Pancreas (tissue), 10 donors: Measurements from ENCODE around the gene AP4B1. TPM values are rescaled to one million over a fixed set of nuclear protein-coding genes. Genes with fewer than 3 reads are reported as not detected.

Source experiments
- ATAC-seq, 4 donors: fragments of 200-7000 bp; cut with Tn5 transposase; one replicate each; pipeline versions ENCODE4 v1.8.0 to v1.9.1; 2020; ENCODE audit warnings: mild to moderate bottlenecking in 4 of 4, moderate library complexity in 4 of 4
- DNase-seq, 6 donors: peaks; one replicate each; pipeline ENCODE4 v3.0.0-alpha.2; 2020
- FAIRE-seq: peaks from 2 replicates; lab custom pipeline; 2012; peaks lifted over from hg19 to GRCh38; lab: Jason Lieb, UNC
- H3K27ac ChIP-seq, 4 donors: fragments of 200-600 bp; sonication (generic); 1 replicate in 3 of 4; 2 replicates in 1 of 4; pipeline versions ENCODE4 v1.5.0 to v1.8.0; 2020
- H3K27me3 ChIP-seq, 4 donors: fragments of 200-600 bp; one replicate each; pipeline ENCODE4 v1.8.0; 2021
- H3K36me3 ChIP-seq, 3 donors: fragments of 200-600 bp; sonication (generic) in 1 of 3; one replicate each; pipeline versions ENCODE4 v1.5.0 to v1.8.0; 2020 to 2021
- H3K4me1 ChIP-seq, 3 donors: fragments of 200-600 bp; one replicate each; pipeline ENCODE4 v1.8.0; 2021
- H3K4me3 ChIP-seq, 4 donors: fragments of 200-600 bp; sonication (generic) in 2 of 4; one replicate each; pipeline versions ENCODE4 v1.5.0 to v1.8.0; 2020 to 2021
- H3K9me3 ChIP-seq, 4 donors: fragments of 200-600 bp; one replicate each; pipeline ENCODE4 v1.8.0; 2021
- WGBS, 2 donors: extraction: QIAGEN DNeasy Blood & Tissue Kit; methylation state at CpG; one replicate each; pipeline ENCODE4 v1.1.7; 2013; 5-methylcytosine and 5-hydroxymethylcytosine counted together
- intact Hi-C, 3 donors: fragments of 100-400 bp; cut with DNase I; formaldehyde crosslinking; loops; one replicate each; pipeline versions ENCODE4 v1.11.1 to v1.14.2; 2022
- polyA plus RNA-seq, 2 donors: library from polyadenylated mRNA; stranded (reverse); fragments of 200-250 nt; gene quantifications; one replicate each; pipeline ENCODE4 v1.2.3, GENCODE V29; 2013
- total RNA-seq, 6 donors: library from RNA; stranded (reverse); fragmentation: NEBNext Ultra II Directional in 4 of 6; extraction: Animal tissue kit (Norgen Biotek cat#: 25700) in 4 of 6; gene quantifications; one replicate each; pipeline versions ENCODE4 v1.2.1 to v1.2.4, GENCODE V29; 2021 to 2023
- TF ChIP-seq, protein P1 (sequence below), 4 donors: fragments of 200-600 bp; sonication (generic) in 3 of 4; IDR thresholded peaks; one replicate each; pipeline versions ENCODE4 v1.5.0 to v1.8.0; 2021; ENCODE audit warnings: antibody characterized with exemption in 4 of 4
- donor health status: healthy with polysubstance abuse.
- donor health status: DM: no; HTN: no; CAD: no; lungs with moderate emphysema.
- donor health status: DM: no; HTN: no; CAD: no.
- donor health status: control.
- donor health status: control.
- donor health status: Bipolar disorder and iron deficiency.
- donor health status: DM: yes; HTN: yes; CAD: no.
- donor health status: DM: no; HTN: no; CAD: no.
- donor health status: DM: no; HTN: no; CAD: no.
- donor health status: DM: yes; HTN: yes; CAD: no.

The AP4B1 gene
- total and polyA plus RNA-seq, 8 donors = 8.2 to 37.5 (median 12.7) TPM

DNA sequence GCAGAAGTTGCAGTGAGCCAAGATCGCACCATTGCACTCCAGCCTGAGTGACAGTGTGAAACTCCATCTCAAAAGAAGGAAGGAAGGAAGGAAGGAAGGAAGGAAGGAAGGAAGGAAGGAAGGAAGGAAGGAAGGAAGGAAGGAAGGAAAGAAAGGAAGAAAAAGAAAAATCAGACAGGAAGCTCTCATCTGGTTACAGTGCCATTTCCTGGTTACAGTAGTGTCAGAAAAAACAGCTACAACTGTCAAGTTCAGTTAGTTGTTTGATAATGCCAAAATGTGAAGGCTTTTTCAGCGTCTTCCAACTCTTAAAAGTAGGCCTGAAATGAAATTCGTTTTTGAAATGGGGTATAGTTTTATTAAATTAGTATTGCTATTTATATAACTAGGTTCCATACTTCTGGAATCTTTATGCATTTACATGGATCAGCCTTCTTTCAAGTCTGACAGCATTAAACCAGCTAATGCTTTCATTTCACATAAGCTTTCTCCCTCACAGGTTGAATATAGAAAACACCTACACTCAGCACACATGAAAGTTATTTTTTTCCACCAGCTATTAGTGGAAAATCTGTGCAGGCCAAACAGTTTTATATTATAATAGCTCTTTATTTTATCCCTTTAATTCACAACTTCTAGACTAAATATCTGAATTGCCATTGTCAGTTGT is 54.3 kb downstream of the AP4B1 start:
- intact Hi-C loops = no loop called here
- ATAC-seq (no peak), FAIRE-seq (no peak), DNase-seq (no peak)
- Histone ChIP-seq H3K36me3 (no peaks in the 10 kb centered on the region), H3K27ac (no peak overlapping the region), H3K4me1 (no peaks in the 10 kb centered on the region), H3K9me3 (no peaks in the 10 kb centered on the region), H3K27me3 (no peaks in the 10 kb centered on the region), H3K4me3 (no peak overlapping the region)
- WGBS, 2 donors = 66% methylated on average over 3 of the region's 3 CpGs
- TF ChIP-seq, protein P1, sequence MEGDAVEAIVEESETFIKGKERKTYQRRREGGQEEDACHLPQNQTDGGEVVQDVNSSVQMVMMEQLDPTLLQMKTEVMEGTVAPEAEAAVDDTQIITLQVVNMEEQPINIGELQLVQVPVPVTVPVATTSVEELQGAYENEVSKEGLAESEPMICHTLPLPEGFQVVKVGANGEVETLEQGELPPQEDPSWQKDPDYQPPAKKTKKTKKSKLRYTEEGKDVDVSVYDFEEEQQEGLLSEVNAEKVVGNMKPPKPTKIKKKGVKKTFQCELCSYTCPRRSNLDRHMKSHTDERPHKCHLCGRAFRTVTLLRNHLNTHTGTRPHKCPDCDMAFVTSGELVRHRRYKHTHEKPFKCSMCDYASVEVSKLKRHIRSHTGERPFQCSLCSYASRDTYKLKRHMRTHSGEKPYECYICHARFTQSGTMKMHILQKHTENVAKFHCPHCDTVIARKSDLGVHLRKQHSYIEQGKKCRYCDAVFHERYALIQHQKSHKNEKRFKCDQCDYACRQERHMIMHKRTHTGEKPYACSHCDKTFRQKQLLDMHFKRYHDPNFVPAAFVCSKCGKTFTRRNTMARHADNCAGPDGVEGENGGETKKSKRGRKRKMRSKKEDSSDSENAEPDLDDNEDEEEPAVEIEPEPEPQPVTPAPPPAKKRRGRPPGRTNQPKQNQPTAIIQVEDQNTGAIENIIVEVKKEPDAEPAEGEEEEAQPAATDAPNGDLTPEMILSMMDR (IDR thresholded peaks at IDR 0.05) = no peak

DNA sequence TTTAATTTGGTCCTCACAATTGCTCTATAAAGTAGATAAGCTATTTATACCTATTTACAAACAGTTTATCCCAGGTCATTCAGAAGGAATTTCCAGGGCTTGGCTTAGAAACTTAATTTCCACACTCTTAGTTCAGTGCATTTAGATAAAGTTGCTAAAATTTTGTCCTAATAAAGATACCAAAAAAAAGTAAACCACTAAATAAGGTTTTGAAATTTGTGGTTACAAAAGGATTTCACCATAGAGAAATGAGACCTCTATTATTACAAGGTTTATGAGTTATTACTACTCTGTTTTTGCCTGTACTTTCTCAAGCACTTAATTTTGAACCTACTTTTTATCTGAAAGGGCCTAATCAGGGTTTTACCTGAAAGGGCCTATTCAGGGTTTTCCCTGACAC is 55.5 kb downstream of the AP4B1 start:
- H3K27me3 ChIP-seq = no peaks in the 10 kb centered on the region
- DNase-seq (no peak), ATAC-seq (no peak), FAIRE-seq (no peak)
- no peak overlapping the region for H3K4me3 ChIP-seq
- no peaks in the 10 kb centered on the region for H3K9me3 ChIP-seq
- no peaks in the 10 kb centered on the region for H3K4me1 ChIP-seq
- H3K27ac ChIP-seq = no peak overlapping the region
- intact Hi-C loops = no loop called here
- TF ChIP-seq, protein P1 (IDR thresholded peaks at IDR 0.05) = no peak
- H3K36me3 ChIP-seq = no peaks in the 10 kb centered on the region

DNA sequence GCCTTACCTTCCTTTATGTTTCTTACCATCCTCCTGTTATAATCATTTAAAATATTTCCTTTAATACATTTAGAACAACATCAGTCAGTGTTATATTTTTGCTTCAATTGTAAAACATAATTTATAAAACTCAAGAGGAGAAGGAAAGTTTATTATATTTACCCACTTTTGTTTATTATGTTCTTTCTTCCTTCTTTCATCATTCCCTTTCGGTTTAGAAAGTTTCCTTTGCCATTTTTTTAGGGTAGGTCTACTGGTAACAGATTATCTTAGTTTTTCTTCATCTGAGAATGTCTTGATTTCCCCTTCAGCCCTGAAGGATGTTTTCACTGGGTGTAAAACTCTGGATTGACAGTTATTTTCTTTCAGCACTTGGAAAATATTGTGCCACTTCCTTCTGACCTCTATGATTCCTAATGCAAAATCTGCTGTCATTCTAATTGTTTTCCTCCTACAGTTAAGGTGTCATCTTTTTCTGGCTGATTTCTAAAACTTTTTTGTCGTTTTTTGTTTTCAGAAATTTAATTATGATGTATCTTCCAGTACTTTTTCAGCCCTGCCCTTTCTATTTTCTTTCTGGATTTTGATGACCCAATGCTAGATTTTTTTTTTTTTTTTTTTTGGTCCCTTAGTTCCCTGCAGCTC is 58.1 kb downstream of the AP4B1 start:
- H3K9me3 ChIP-seq = no peaks in the 10 kb centered on the region
- no peak overlapping the region for H3K27ac ChIP-seq
- DNase-seq (no peak), ATAC-seq (no peak), FAIRE-seq (no peak)
- H3K4me3 ChIP-seq = no peak overlapping the region
- TF ChIP-seq, protein P1 (IDR thresholded peaks at IDR 0.05) = no peak
- no peaks in the 10 kb centered on the region for H3K36me3 ChIP-seq
- 68 to 74% methylated on average over 2 of the region's 2 CpGs for WGBS, 2 donors
- no peaks in the 10 kb centered on the region for H3K27me3 ChIP-seq
- intact Hi-C loops = no loop called here
- no peaks in the 10 kb centered on the region for H3K4me1 ChIP-seq

Other genes with a start within 250 kb of the AP4B1 start
- gene PHTF1, start 145.3 kb downstream of the AP4B1 start, total RNA-seq = 10 to 100 TPM in 2 of 6 donors, 1 to 10 TPM in 4; 4.6 to 12.9 (median 6.8) TPM
- 1 to 10 TPM; 5.3 to 7.0 TPM for gene PHTF1, start 145.3 kb downstream of the AP4B1 start, polyA plus RNA-seq
- 10 to 100 TPM in 5 of 6 donors, 1 to 10 TPM in 1; 9.6 to 13.6 (median 10.5) TPM for gene RSBN1, start 92.3 kb downstream of the AP4B1 start, total RNA-seq
- gene RSBN1, start 92.3 kb downstream of the AP4B1 start, polyA plus RNA-seq = 1 to 10 TPM; 3.5 to 5.6 TPM
- gene PTPN22, start 33.1 kb downstream of the AP4B1 start, total RNA-seq = 1 to 10 TPM in 4 of 6 donors, under 1 TPM in 2; 0.75 to 2.3 (median 1.2) TPM
- gene PTPN22, start 33.1 kb downstream of the AP4B1 start, polyA plus RNA-seq = 1 to 10 TPM in 1 of 2 donors, under 1 TPM in 1; 0.57 to 1.2 TPM
- gene BCL2L15, start 17.2 kb downstream of the AP4B1 start, total RNA-seq = 10 to 100 TPM; 13.9 to 25.8 (median 16.2) TPM
- 10 to 100 TPM in 1 of 2 donors, 1 to 10 TPM in 1; 4.9 to 13.6 TPM for gene BCL2L15, start 17.2 kb downstream of the AP4B1 start, polyA plus RNA-seq
- 1 to 10 TPM in 5 of 6 donors, under 1 TPM in 1; 0.71 to 2.7 (median 1.5) TPM for gene DCLRE1B, start 527 bp upstream of the AP4B1 start, total RNA-seq
- gene DCLRE1B, start 527 bp upstream of the AP4B1 start, polyA plus RNA-seq = 1 to 10 TPM in 1 of 2 donors, under 1 TPM in 1; 0.68 to 1.2 TPM
- 10 to 100 TPM; 27.9 to 42.1 (median 30.4) TPM for gene HIPK1, start 24.5 kb upstream of the AP4B1 start, total RNA-seq
- gene HIPK1, start 24.5 kb upstream of the AP4B1 start, polyA plus RNA-seq = 10 to 100 TPM in 1 of 2 donors, 1 to 10 TPM in 1; 6.8 to 16.5 TPM
- 10 to 100 TPM in 3 of 6 donors, 1 to 10 TPM in 3; 3.7 to 39.2 (median 11.0) TPM for gene OLFML3, start 74.7 kb upstream of the AP4B1 start, total RNA-seq
- 10 to 100 TPM in 1 of 2 donors, 1 to 10 TPM in 1; 9.1 to 11.3 TPM for gene OLFML3, start 74.7 kb upstream of the AP4B1 start, polyA plus RNA-seq
- gene SYT6, start 249.1 kb upstream of the AP4B1 start, total RNA-seq = 1 to 10 TPM in 5 of 6 donors, under 1 TPM in 1; 0.81 to 3.9 (median 2.9) TPM
- 1 to 10 TPM; 1.2 to 5.2 TPM for gene SYT6, start 249.1 kb upstream of the AP4B1 start, polyA plus RNA-seq